ENCODE measurements around the gene ADGRA1. TPM values are rescaled to one million over a fixed set of nuclear protein-coding genes. Genes with fewer than 3 reads are reported as not detected.

Gene ADGRA1
- total RNA-seq, 2 experiments from 2014 or later: not detected

DNA sequence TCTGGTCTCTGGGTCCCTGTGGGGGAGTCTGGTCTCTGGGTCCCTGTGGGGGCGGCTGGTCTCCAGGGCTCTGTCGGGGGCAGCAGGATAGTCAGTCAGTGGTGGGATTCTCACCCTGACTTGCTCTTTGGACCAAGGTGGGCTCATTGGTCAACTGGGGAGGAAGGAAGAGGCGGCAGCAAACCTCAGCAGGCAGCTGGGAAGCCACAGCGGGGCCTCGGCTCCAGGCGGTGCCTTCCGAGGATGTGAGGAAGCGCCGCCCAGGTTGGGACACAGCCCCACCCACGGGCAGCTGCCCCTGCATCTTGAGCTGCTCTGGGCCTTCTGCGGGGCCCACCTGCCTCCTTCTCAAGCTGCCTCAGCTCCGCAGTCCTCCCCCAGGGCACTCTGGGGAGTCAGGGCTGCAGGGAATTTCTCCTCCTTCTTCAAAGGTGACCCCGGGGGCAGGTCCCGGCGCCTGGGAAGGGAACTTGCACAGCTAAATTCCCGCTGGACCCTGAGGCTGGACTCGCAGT, 51.9 kb downstream of the ADGRA1 start:
- intact Hi-C loops (cut with micrococcal nuclease; ENCODE audit: unreplicated experiment): loop anchor here (5.0 kb wide), 1 partner anchor 138 kb away; the partner anchor contains the start of gene ADAM8
- POLR2A ChIA-PET: no interaction called here

GRCh38 chr10:133140417-133141143, 52.9 kb downstream of the ADGRA1 start:
- intact Hi-C loops (cut with micrococcal nuclease; ENCODE audit: unreplicated experiment): loop anchor here (5.0 kb wide), 1 partner anchor 137 kb away; the partner anchor contains the start of gene ADAM8
- DNase-seq (ENCODE audit: low spot score): no peak
- POLR2A ChIA-PET: no interaction called here

More for the DNA sequence above, 51.9 kb downstream of the ADGRA1 start:
- no TSS peak for BruUV-seq (replicated peaks)
- no peak overlapping the region for H2AFZ ChIP-seq (ENCODE audit: low read length)
- H3K27ac ChIP-seq (ENCODE audit: low read depth, low read length, poor library complexity, severe bottlenecking): no peak overlapping the region
- H3K4me1 ChIP-seq (ENCODE audit: insufficient read depth, low read length, poor library complexity, severe bottlenecking): peaks cover 7% of the 10 kb centered on the region
- no peaks in the 10 kb centered on the region for H3K36me3 ChIP-seq (ENCODE audit: insufficient read depth, low read length)
- no peaks in the 10 kb centered on the region for H4K20me1 ChIP-seq (ENCODE audit: insufficient read depth, low read length)
- DNase-seq (ENCODE audit: low spot score): no peak
- no peak overlapping the region for H3K4me2 ChIP-seq (ENCODE audit: low read length)
- H3K9me2 ChIP-seq (ENCODE audit: insufficient read depth, low read length): no peaks in the 10 kb centered on the region
- H3K79me2 ChIP-seq (ENCODE audit: insufficient read depth, low read depth, low read length): no peaks in the 10 kb centered on the region
- no peak overlapping the region for H3K4me3 ChIP-seq (ENCODE audit: low read depth, low read length, poor library complexity, severe bottlenecking)
- CTCF ChIA-PET (ENCODE audit: unreplicated experiment): no interaction called here
- TF ChIP-seq CTCF (conservative IDR thresholded peaks at IDR 0.05; ENCODE audit: low read length): no peak
- TF ChIP-seq EZH2phosphoT487 (IDR thresholded peaks at IDR 0.05; ENCODE audit: borderline replicate concordance, low read depth, low read length): no peak
- no peaks in the 10 kb centered on the region for H3K9me3 ChIP-seq (ENCODE audit: low read length)

More at GRCh38 chr10:133140417-133141143, 52.9 kb downstream of the ADGRA1 start:
- TF ChIP-seq EZH2phosphoT487 (IDR thresholded peaks at IDR 0.05; ENCODE audit: borderline replicate concordance, low read depth, low read length) (no peak), CTCF (conservative IDR thresholded peaks at IDR 0.05; ENCODE audit: low read length) (no peak)
- no peaks in the 10 kb centered on the region for H3K79me2 ChIP-seq (ENCODE audit: insufficient read depth, low read depth, low read length)
- no peaks in the 10 kb centered on the region for H3K4me1 ChIP-seq (ENCODE audit: insufficient read depth, low read length, poor library complexity, severe bottlenecking)
- BruUV-seq (replicated peaks): no TSS peak
- H3K4me3 ChIP-seq (ENCODE audit: low read depth, low read length, poor library complexity, severe bottlenecking): no peak overlapping the region
- no peak overlapping the region for H3K4me2 ChIP-seq (ENCODE audit: low read length)
- no peaks in the 10 kb centered on the region for H3K36me3 ChIP-seq (ENCODE audit: insufficient read depth, low read length)
- CTCF ChIA-PET (ENCODE audit: unreplicated experiment): no interaction called here
- H4K20me1 ChIP-seq (ENCODE audit: insufficient read depth, low read length): no peaks in the 10 kb centered on the region
- no peaks in the 10 kb centered on the region for H3K9me2 ChIP-seq (ENCODE audit: insufficient read depth, low read length)
- no peak overlapping the region for H2AFZ ChIP-seq (ENCODE audit: low read length)
- no peak overlapping the region for H3K27ac ChIP-seq (ENCODE audit: low read depth, low read length, poor library complexity, severe bottlenecking)
- H3K9me3 ChIP-seq (ENCODE audit: low read length): no peaks in the 10 kb centered on the region
